Bronchial epithelial cell (primary cell): ENCODE results near the gene PIM3. TPM values are rescaled to one million over a fixed set of nuclear protein-coding genes. Genes with fewer than 3 reads are reported as not detected.
A peak's percentile ranks its signal among the peaks of the same experiment; 100 is the strongest.

ENCODE experiments used
- DNase-seq: peaks from one replicate; pipeline ENCODE4 v3.0.0-alpha.2; 2010; ENCODE audit warnings: low read depth
- FAIRE-seq: peaks from 2 replicates; lab custom pipeline; 2011; peaks lifted over from hg19 to GRCh38; lab: Jason Lieb, UNC
- H3K27me3 ChIP-seq: 2 replicates; pipeline ENCODE4 v1.5.1; 2011; ENCODE audit warnings: low read length; ENCODE audit not compliant: control insufficient read depth, insufficient read depth
- H3K36me3 ChIP-seq: 2 replicates; pipeline ENCODE4 v1.5.1; 2011; ENCODE audit warnings: low read length; ENCODE audit not compliant: control insufficient read depth, insufficient read depth
- H3K4me3 ChIP-seq: 2 replicates; pipeline ENCODE4 v1.5.1; 2011; ENCODE audit warnings: mild to moderate bottlenecking, low read depth, low read length, control low read depth
- CTCF ChIP-seq: IDR thresholded peaks from 2 replicates; pipeline ENCODE4 v1.5.1; 2011; ENCODE audit warnings: mild to moderate bottlenecking, moderate library complexity, low read length, control low read depth, inconsistent platforms; ENCODE audit not compliant: insufficient read depth, severe bottlenecking
- total RNA-seq: library from RNA; depleted of rRNA; stranded (reverse); fragments of >200 nt; gene quantifications from 2 replicates; pipeline ENCODE4 v1.2.1, GENCODE V29; 2014

PIM3 gene
- total RNA-seq, 1 donor from 2014 or later = 67.1 TPM

DNA sequence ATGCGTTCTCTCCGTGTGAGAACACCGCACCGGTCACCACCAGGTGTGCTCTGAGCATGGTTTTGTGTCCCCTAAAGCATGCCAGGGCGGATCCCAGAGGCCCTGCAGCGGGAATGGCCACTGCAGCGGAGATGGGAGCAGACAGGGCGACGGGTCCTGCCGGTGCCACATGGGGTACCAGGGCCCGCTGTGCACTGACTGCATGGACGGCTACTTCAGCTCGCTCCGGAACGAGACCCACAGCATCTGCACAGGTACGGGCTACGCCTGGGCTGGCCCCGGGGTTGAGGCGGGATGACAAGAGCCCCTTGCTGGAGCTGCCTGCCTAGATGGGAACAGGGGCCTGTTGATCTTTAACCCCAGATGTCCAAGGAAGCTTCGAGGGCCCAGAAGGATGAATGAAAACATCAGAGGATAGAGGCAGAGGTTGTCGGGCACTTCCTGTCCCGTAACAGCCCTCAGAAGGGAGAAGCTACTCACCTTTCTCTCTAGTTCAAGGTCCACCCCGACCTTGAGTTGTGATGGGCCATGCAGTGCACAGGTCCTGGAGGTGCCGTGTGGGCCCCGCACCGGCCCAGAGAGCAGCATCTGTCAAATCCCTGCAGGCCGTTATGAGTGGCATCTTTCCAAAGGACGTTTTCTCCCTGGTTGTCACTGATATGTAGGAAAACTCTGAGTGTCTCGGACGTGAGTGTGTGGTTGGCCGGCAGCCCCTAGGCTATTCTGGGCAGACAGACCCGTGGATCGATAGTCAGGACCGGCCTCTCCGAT, 38.9 kb upstream of the PIM3 start:
- peaks cover 10% of the 10 kb centered on the region for H3K36me3 ChIP-seq
- TF ChIP-seq CTCF = no peak
- FAIRE-seq = no peak

DNA sequence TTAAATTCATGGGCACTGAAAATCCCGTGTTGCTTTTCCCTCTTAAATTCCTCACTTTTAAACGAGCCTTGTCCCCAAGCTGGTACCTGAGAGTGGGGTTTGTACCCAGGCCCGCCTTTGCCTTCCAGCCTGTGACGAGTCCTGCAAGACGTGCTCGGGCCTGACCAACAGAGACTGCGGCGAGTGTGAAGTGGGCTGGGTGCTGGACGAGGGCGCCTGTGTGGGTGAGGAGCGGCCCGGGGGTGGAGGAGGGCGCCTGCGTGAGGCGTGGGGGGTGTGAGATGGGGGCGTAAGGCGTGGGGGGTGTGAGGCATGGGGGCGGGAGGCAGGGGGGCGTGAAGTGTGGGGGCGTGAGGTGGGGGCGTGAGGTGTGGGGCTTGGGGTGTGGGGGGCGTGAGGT, 38.1 kb upstream of the PIM3 start:
- peak; percentile 27 for DNase-seq
- Histone ChIP-seq H3K4me3 (no peak overlapping the region), H3K36me3 (peaks cover 10% of the 10 kb centered on the region), H3K27me3 (no peaks in the 10 kb centered on the region)
- no peak for FAIRE-seq
- no peak for TF ChIP-seq CTCF

More for the DNA sequence above, 38.9 kb upstream of the PIM3 start:
- no peak for DNase-seq
- no peaks in the 10 kb centered on the region for H3K27me3 ChIP-seq
- no peak overlapping the region for H3K4me3 ChIP-seq

- no peak for DNase-seq
- TF ChIP-seq CTCF = no peak
- FAIRE-seq = no peak
- Histone ChIP-seq H3K27me3 (no peaks in the 10 kb centered on the region), H3K36me3 (peaks cover 10% of the 10 kb centered on the region), H3K4me3 (no peak overlapping the region)
These were observed 37.6 kb upstream of the PIM3 start for GRCh38 chr22:49922926-49923325.

- FAIRE-seq = no peak
These were observed 37.1 kb upstream of the PIM3 start for GRCh38 chr22:49923445-49923844.

DNA sequence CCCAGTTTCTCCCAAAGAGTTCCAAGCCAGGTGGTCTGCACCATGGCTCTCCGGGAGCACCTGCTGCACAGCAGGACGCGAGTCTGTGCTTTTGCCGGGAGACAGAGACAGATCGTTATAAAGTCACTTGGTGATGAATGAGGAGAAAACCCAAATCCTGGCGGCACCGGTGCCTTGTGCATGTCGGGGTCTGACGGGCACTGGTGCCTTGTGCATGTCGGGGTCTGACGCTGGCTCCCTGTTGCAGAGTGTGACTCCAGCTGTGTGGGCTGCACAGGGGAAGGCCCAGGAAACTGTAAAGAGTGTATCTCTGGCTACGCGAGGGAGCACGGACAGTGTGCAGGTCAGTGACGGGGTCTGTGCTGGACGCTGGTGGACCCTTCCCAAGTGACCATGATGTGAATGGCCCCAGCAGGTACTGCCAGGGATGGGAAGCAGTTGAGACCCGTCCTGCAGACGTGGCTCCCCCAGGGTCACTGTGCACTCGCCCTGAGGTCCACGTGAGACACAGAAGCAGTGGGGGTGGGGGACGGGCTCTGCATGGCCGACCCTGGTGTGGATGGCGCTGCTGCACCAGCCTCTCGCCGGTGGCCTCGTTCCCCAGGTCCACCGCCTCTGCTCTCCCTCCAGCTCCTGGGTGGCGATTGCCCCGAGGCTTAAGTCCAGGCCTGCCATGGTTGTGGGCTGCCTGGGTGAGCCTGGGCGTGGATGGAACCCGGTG, 36.3 kb upstream of the PIM3 start:
- FAIRE-seq = no peak

More at GRCh38 chr22:49923445-49923844, 37.1 kb upstream of the PIM3 start:
- Histone ChIP-seq H3K27me3 (no peaks in the 10 kb centered on the region), H3K36me3 (peaks cover 10% of the 10 kb centered on the region), H3K4me3 (no peak overlapping the region)
- peak; percentile 34 for TF ChIP-seq CTCF
- DNase-seq = no peak

More for the DNA sequence above, 36.3 kb upstream of the PIM3 start:
- Histone ChIP-seq H3K4me3 (no peak overlapping the region), H3K27me3 (no peaks in the 10 kb centered on the region), H3K36me3 (peaks cover 10% of the 10 kb centered on the region)
- no peak for DNase-seq
- TF ChIP-seq CTCF = no peak
